HepG2 (cell line): ENCODE measurements around the gene TACC2. TPM values are rescaled to one million over a fixed set of nuclear protein-coding genes. Genes with fewer than 3 reads are reported as not detected.

Source experiments
- ATAC-seq: fragments of 200-7000 bp; cut with Tn5 transposase; 3 replicates; pipeline ENCODE4 v1.9.1; 2020; ENCODE audit warnings: mild to moderate bottlenecking, moderate library complexity
- BruUV-seq: library from RNA; stranded (reverse); fragments of 400-500 nt; replicated peaks from 2 replicates; lab custom pipeline; 2021; lab: Mats Ljungman, UMichigan
- CTCF ChIA-PET: fragments of 300-600 bp; formaldehyde crosslinking; extraction: SDS; loops from one replicate; lab custom pipeline; 2021; ENCODE audit warnings: low total read pairs, inconsistent platforms, low intra/inter-chr PET ratio; lab: Yijun Ruan, JAX
- POLR2A ChIA-PET: fragments of 350-600 bp; sonication (Branson Sonifier 250); formaldehyde crosslinking; loops from one replicate; lab custom pipeline; 2020; ENCODE audit warnings: antibody characterized with exemption, inconsistent platforms; lab: Yijun Ruan, JAX
- DNase-seq: peaks from one replicate; pipeline ENCODE4 v3.0.0-alpha.2; 2015; ENCODE audit warnings: low spot score
- FAIRE-seq: peaks from 3 replicates; lab custom pipeline; 2011; peaks lifted over from hg19 to GRCh38; lab: Jason Lieb, UNC
- H2AFZ ChIP-seq: one replicate; pipeline ENCODE4 v1.6.1; 2011; ENCODE audit warnings: low read length, inconsistent platforms
- H3K27ac ChIP-seq: fragments of 300-600 bp; 3 replicates; pipeline ENCODE4 v1.8.0; 2011; ENCODE audit warnings: mixed run types, mild to moderate bottlenecking, mixed read lengths, low read length, inconsistent platforms; ENCODE audit not compliant: insufficient read depth; ENCODE audit errors: extremely low read length
- H3K27me3 ChIP-seq, 2 experiments: fragments of 200-600 bp in 1 of 2; 2 replicates in 1 of 2; 3 replicates in 1 of 2; pipeline versions ENCODE4 v1.6.0 to v1.8.0; 2011; ENCODE audit warnings: low read length in 2 of 2, mild to moderate bottlenecking in 2 of 2, moderate library complexity in 2 of 2, inconsistent platforms in 1 of 2; ENCODE audit not compliant: insufficient read depth in 2 of 2, control insufficient read depth in 1 of 2
- H3K36me3 ChIP-seq, 2 experiments: fragments of 200-600 bp in 1 of 2; replicated peaks in 1 of 2; 2 replicates in 1 of 2; 3 replicates in 1 of 2; pipeline versions ENCODE4 v1.5.1 to v1.8.0; 2011; ENCODE audit warnings: low read length in 2 of 2, inconsistent platforms in 1 of 2; ENCODE audit not compliant: insufficient read depth in 2 of 2, control insufficient read depth in 1 of 2
- H3K4me1 ChIP-seq: 2 replicates; pipeline ENCODE4 v1.5.1; 2012; ENCODE audit warnings: low read length, inconsistent platforms; ENCODE audit not compliant: insufficient read depth
- H3K4me2 ChIP-seq: 2 replicates; pipeline ENCODE4 v1.6.0; 2011; ENCODE audit warnings: low read depth, low read length, inconsistent platforms
- H3K4me3 ChIP-seq, 3 experiments: fragments of 200-600 bp in 1 of 3; sonication (generic), shearing (Covaris generic) in 1 of 3; replicated peaks in 1 of 3; 2 replicates each; pipeline ENCODE4 v1.5.1; 2011 to 2016; ENCODE audit warnings: low read length in 3 of 3, inconsistent platforms in 2 of 3, low read depth in 2 of 3, mild to moderate bottlenecking in 2 of 3, control low read depth in 1 of 3, mixed read lengths in 1 of 3; ENCODE audit not compliant: insufficient read depth in 1 of 3
- H3K79me2 ChIP-seq: one replicate; pipeline ENCODE4 v1.6.1; 2011; ENCODE audit warnings: low read length, inconsistent platforms; ENCODE audit not compliant: insufficient read depth
- H3K9ac ChIP-seq: 2 replicates; pipeline ENCODE4 v1.6.0; 2011; ENCODE audit warnings: mild to moderate bottlenecking, low read depth, low read length, inconsistent platforms; ENCODE audit not compliant: insufficient read depth
- H3K9me3 ChIP-seq: 2 replicates; pipeline ENCODE4 v1.5.1; 2012; ENCODE audit warnings: mild to moderate bottlenecking, low read length
- H4K20me1 ChIP-seq: 2 replicates; pipeline ENCODE4 v1.6.0; 2011; ENCODE audit warnings: inconsistent platforms, mild to moderate bottlenecking, low read length, moderate library complexity; ENCODE audit not compliant: insufficient read depth
- ATF2 ChIP-seq: sonication (generic); formaldehyde crosslinking; IDR thresholded peaks from 2 replicates; pipeline ENCODE4 v1.4.0; 2020; ENCODE audit warnings: missing genetic modification reagents
- ATF6 ChIP-seq: sonication (generic); formaldehyde crosslinking; conservative IDR thresholded peaks from 2 replicates; pipeline ENCODE4 v1.4.0; 2020; ENCODE audit warnings: missing genetic modification reagents
- ATF7 ChIP-seq, 2 experiments: fragments of 450-650 bp in 1 of 2; sonication (generic) in 1 of 2; formaldehyde crosslinking in 1 of 2; IDR thresholded peaks; 2 replicates each; pipeline versions ENCODE4 v1.4.0 to v1.6.1; 2016 to 2020; ENCODE audit warnings: antibody characterized with exemption in 1 of 2, mild to moderate bottlenecking in 1 of 2, missing genetic modification reagents in 1 of 2
- EEA1 ChIP-seq: sonication (generic); formaldehyde crosslinking; IDR thresholded peaks from 2 replicates; pipeline ENCODE4 v1.5.1; 2020; ENCODE audit warnings: mild to moderate bottlenecking, missing genetic modification reagents, borderline replicate concordance
- EED ChIP-seq: sonication (generic); formaldehyde crosslinking; IDR thresholded peaks from 2 replicates; pipeline ENCODE4 v1.5.0; 2020; ENCODE audit warnings: mild to moderate bottlenecking, missing genetic modification reagents
- MAFG ChIP-seq: sonication (generic); formaldehyde crosslinking; IDR thresholded peaks from 2 replicates; pipeline ENCODE4 v1.5.1; 2020; ENCODE audit warnings: mild to moderate bottlenecking, missing genetic modification reagents
- MEIS1 ChIP-seq: sonication (generic); formaldehyde crosslinking; IDR thresholded peaks from 2 replicates; pipeline ENCODE4 v1.9.0; 2021; ENCODE audit warnings: mild to moderate bottlenecking, missing genetic modification reagents, moderate library complexity, borderline replicate concordance
- MLX ChIP-seq: IDR thresholded peaks from 2 replicates; pipeline ENCODE4 v1.6.1; 2016
- PBX2 ChIP-seq: IDR thresholded peaks from 2 replicates; pipeline ENCODE4 v1.6.1; 2016; ENCODE audit warnings: control low read depth
- SKI ChIP-seq: fragments of 450-650 bp; IDR thresholded peaks from one replicate; pipeline ENCODE4 v1.6.1; 2018; ENCODE audit warnings: mild to moderate bottlenecking; ENCODE audit not compliant: partially characterized antibody
- SNAI1 ChIP-seq: sonication (generic); formaldehyde crosslinking; IDR thresholded peaks from 2 replicates; pipeline ENCODE4 v1.5.0; 2020; ENCODE audit warnings: mild to moderate bottlenecking, missing genetic modification reagents, borderline replicate concordance
- U2AF1 ChIP-seq: fragments of 200-400 bp; formaldehyde crosslinking; optimal IDR thresholded peaks from 2 replicates; pipeline ENCODE3; 2017; ENCODE audit warnings: mild to moderate bottlenecking, low read depth, low read length
- XRCC5 ChIP-seq: fragments of 200-400 bp; formaldehyde crosslinking; optimal IDR thresholded peaks from 2 replicates; pipeline ENCODE3; 2017; ENCODE audit warnings: mild to moderate bottlenecking, low read length
- ZFP36 ChIP-seq: fragments of 150-350 bp; IDR thresholded peaks from 2 replicates; pipeline ENCODE4 v1.6.1; 2018; ENCODE audit warnings: borderline replicate concordance, low read length, low read depth; ENCODE audit not compliant: partially characterized antibody
- ZKSCAN1 ChIP-seq: fragments of 150-350 bp; IDR thresholded peaks from 2 replicates; pipeline ENCODE4 v1.6.1; 2014; ENCODE audit warnings: low read length
- ZNF530 ChIP-seq: sonication (generic); formaldehyde crosslinking; IDR thresholded peaks from 2 replicates; pipeline ENCODE4 v1.5.0; 2020; ENCODE audit warnings: low read depth, mild to moderate bottlenecking, missing genetic modification reagents
- ZNF577 ChIP-seq: sonication (generic); formaldehyde crosslinking; IDR thresholded peaks from 2 replicates; pipeline ENCODE4 v1.4.0; 2020; ENCODE audit warnings: mild to moderate bottlenecking, low read depth, missing genetic modification reagents, borderline replicate concordance
- WGBS: methylation state at CpG from one replicate; pipeline ENCODE4 v1.1.6; 2017; ENCODE audit warnings: low lambda C conversion rate; 5-methylcytosine and 5-hydroxymethylcytosine counted together
- in situ Hi-C: cut with HindIII; loops from 2 replicates; pipeline ENCODE4 v1.10.0; 2017; ENCODE audit warnings: low pct_unique_long_range_greater_than_20kb; ENCODE audit not compliant: extremely low pct_ligation_motif_present
- intact Hi-C: fragments of 100-400 bp; cut with micrococcal nuclease; formaldehyde crosslinking; loops from one replicate; pipeline ENCODE4 v1.10.0; 2022; ENCODE audit not compliant: unreplicated experiment
- polyA plus RNA-seq, 8 experiments: library from polyadenylated mRNA; depleted of rRNA in 3 of 8; stranded (reverse) in 7 of 8; unstranded in 1 of 8; fragments of >200 nt; fragmentation: Illumina TruSeq in 4 of 8; extraction: Trizol in 4 of 8; gene quantifications; 2 replicates each; pipeline versions ENCODE4 v1.2.1 to v1.2.3, GENCODE V29; 2011 to 2016; ENCODE audit warnings: low read depth in 4 of 8, missing spikeins in 1 of 8, mixed read lengths in 1 of 8; ENCODE audit not compliant: insufficient read depth in 1 of 8
- total RNA-seq, 5 experiments: library from RNA; depleted of rRNA; stranded (reverse); fragments of >200 nt; fragmentation: Illumina TruSeq; extraction: Trizol; gene quantifications; 2 replicates each; pipeline ENCODE4 v1.2.3, GENCODE V29; 2016; ENCODE audit warnings: low read depth in 1 of 5

The TACC2 gene
- total and polyA plus RNA-seq, 2 of the 13 experiments (the other 11 are each of a cell fraction or from before 2014, with no cell fraction given): 11.8 to 16.0 TPM

- POLR2A ChIA-PET: no interaction called here
- Histone ChIP-seq H3K4me3 (no peak overlapping the region), H2AFZ (no peak overlapping the region), H3K27me3 (no peaks in the 10 kb centered on the region; a peak in 1 of 5 replicates), H3K9ac (no peak overlapping the region), H4K20me1 (no peaks in the 10 kb centered on the region), H3K36me3 (peaks cover 5 to 17% of the 10 kb centered on the region in 2 experiments; a peak in 4 of 5 replicates), H3K9me3 (no peaks in the 10 kb centered on the region), H3K27ac (no peak overlapping the region), H3K79me2 (no peaks in the 10 kb centered on the region), H3K4me1 (peaks cover 6% of the 10 kb centered on the region; the same call in 1 of the 2 replicates), H3K4me2 (no peak overlapping the region)
- 95% methylated on average over 2 of the region's 3 CpGs for WGBS
- TF ChIP-seq SNAI1 (CRISPR knock-in tag): no peak
- TF ChIP-seq ZNF530 (CRISPR knock-in tag): no peak
- TF ChIP-seq ZNF577 (CRISPR knock-in tag): no peak
- TF ChIP-seq ATF6 (CRISPR knock-in tag): no peak
- TF ChIP-seq ATF7 (IDR thresholded peaks at IDR 0.05): no peak
- no peak for TF ChIP-seq ATF7 (CRISPR knock-in tag; IDR thresholded peaks at IDR 0.05)
- TF ChIP-seq MLX (CRISPR knock-in tag): no peak
- TF ChIP-seq ATF2 (CRISPR knock-in tag): no peak
- TF ChIP-seq XRCC5: no peak
- TF ChIP-seq PBX2 (CRISPR knock-in tag): no peak
- TF ChIP-seq SKI: no peak
- no peak for TF ChIP-seq U2AF1
- TF ChIP-seq EEA1 (CRISPR knock-in tag): no peak
- TF ChIP-seq ZFP36: no peak
- no peak for TF ChIP-seq EED
- TF ChIP-seq ZKSCAN1: no peak
- no peak for TF ChIP-seq MEIS1 (CRISPR knock-in tag)
- TF ChIP-seq MAFG: no peak
- BruUV-seq: no TSS peak
- ATAC-seq (no peak), FAIRE-seq (no peak), DNase-seq (no peak)
- in situ Hi-C loops (no loop called here), intact Hi-C loops (no loop called here)
- CTCF ChIA-PET: no interaction called here
Measured at GRCh38 chr10:122252805-122253204, 263.8 kb downstream of the TACC2 start.
